Measurements from ENCODE around the gene ADA.

Gene ADA

DNA sequence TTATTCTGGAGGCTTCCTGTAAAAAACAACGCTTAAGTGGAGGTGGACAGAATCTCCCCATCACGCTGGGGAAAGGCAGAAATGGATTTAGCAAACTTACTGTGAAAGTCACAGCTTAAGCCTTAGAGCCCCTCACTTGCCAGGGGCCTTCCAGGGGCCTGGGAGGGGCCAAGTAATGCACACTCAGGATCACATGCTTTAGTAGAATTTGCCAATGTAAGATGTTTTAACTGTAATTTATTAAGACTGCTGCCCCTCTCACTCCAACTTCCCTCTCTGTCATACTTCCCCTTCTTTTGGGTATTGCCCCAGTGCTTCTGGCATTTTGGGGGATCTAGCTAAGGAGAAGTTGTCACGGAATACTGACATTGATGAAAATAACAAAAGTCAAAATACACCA lies 12.6 kb upstream of the ADA start:
- Histone ChIP-seq H3K4me1 (ENCODE audit: control insufficient read depth, low read length) (no peaks in the 10 kb centered on the region), H3F3A (ENCODE audit: control insufficient read depth, insufficient read depth) (no peaks in the 10 kb centered on the region)

DNA sequence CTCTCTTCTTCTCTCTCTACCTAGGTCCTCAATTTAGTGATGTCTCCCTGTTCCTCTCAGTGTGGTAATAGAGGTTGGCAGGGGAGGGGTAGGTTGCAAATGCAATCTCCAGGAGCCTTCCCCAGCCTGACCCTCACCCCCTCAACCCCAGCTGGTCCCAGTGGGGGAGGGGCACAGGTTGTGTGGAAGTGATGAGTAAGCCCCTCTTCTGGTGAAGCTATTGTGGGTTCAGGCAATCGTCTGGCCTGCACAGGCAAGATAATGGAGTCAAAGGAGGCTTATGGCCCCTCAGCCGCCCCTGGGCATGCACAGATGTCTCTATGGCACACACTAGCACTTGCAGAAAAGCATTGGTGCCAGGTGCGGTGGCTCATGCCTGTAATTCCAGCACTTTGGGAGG lies 10.8 kb upstream of the ADA start:
- Histone ChIP-seq H3K36me3 (ENCODE audit: control insufficient read depth, low read length) (no peaks in the 10 kb centered on the region), H3K27me3 (ENCODE audit: control insufficient read depth, low read length) (peaks cover 4% of the 10 kb centered on the region; the same call in 1 of the 2 replicates), H3K4me3 (ENCODE audit: low read length) (no peak overlapping the region), H3K4me1 (ENCODE audit: control insufficient read depth, low read length) (no peaks in the 10 kb centered on the region), H3K79me2 (ENCODE audit: control insufficient read depth, low read length) (no peaks in the 10 kb centered on the region), H4K20me1 (ENCODE audit: control insufficient read depth, insufficient read depth, low read depth, low read length) (no peaks in the 10 kb centered on the region), H3F3A (ENCODE audit: control insufficient read depth, insufficient read depth) (no peaks in the 10 kb centered on the region), H3K4me2 (ENCODE audit: low read length) (no peak overlapping the region), H3K9me2 (replicated peaks; ENCODE audit: control insufficient read depth, low read length) (no peaks in the 10 kb centered on the region), H3K27ac (ENCODE audit: low read depth, low read length) (no peak overlapping the region), H3K9me3 (ENCODE audit: control insufficient read depth, insufficient read depth, low read length) (no peaks in the 10 kb centered on the region)
- TF ChIP-seq, protein P1, sequence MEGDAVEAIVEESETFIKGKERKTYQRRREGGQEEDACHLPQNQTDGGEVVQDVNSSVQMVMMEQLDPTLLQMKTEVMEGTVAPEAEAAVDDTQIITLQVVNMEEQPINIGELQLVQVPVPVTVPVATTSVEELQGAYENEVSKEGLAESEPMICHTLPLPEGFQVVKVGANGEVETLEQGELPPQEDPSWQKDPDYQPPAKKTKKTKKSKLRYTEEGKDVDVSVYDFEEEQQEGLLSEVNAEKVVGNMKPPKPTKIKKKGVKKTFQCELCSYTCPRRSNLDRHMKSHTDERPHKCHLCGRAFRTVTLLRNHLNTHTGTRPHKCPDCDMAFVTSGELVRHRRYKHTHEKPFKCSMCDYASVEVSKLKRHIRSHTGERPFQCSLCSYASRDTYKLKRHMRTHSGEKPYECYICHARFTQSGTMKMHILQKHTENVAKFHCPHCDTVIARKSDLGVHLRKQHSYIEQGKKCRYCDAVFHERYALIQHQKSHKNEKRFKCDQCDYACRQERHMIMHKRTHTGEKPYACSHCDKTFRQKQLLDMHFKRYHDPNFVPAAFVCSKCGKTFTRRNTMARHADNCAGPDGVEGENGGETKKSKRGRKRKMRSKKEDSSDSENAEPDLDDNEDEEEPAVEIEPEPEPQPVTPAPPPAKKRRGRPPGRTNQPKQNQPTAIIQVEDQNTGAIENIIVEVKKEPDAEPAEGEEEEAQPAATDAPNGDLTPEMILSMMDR (IDR thresholded peaks at IDR 0.05; ENCODE audit: low read depth, low read length, poor library complexity, severe bottlenecking) = no peak
- no peak for TF ChIP-seq EZH2phosphoT487 (IDR thresholded peaks at IDR 0.05; ENCODE audit: borderline replicate concordance, low read length)

More for the DNA sequence above, 12.6 kb upstream of the ADA start:
- peaks cover 4% of the 10 kb centered on the region; the same call in 1 of the 2 replicates for H3K27me3 ChIP-seq (ENCODE audit: control insufficient read depth, low read length)
- H3K4me2 ChIP-seq (ENCODE audit: low read length) = no peak overlapping the region
- no peak overlapping the region for H3K4me3 ChIP-seq (ENCODE audit: low read length)
- no peaks in the 10 kb centered on the region for H3K9me3 ChIP-seq (ENCODE audit: control insufficient read depth, insufficient read depth, low read length)
- no peaks in the 10 kb centered on the region for H3K79me2 ChIP-seq (ENCODE audit: control insufficient read depth, low read length)
- H3K9me2 ChIP-seq (replicated peaks; ENCODE audit: control insufficient read depth, low read length) = no peaks in the 10 kb centered on the region
- TF ChIP-seq EZH2phosphoT487 (IDR thresholded peaks at IDR 0.05; ENCODE audit: borderline replicate concordance, low read length) = no peak
- TF ChIP-seq, protein P1 (IDR thresholded peaks at IDR 0.05; ENCODE audit: low read depth, low read length, poor library complexity, severe bottlenecking) = no peak
- H4K20me1 ChIP-seq (ENCODE audit: control insufficient read depth, insufficient read depth, low read depth, low read length) = no peaks in the 10 kb centered on the region
- H3K36me3 ChIP-seq (ENCODE audit: control insufficient read depth, low read length) = no peaks in the 10 kb centered on the region
- no peak overlapping the region for H3K27ac ChIP-seq (ENCODE audit: low read depth, low read length)

DNA sequence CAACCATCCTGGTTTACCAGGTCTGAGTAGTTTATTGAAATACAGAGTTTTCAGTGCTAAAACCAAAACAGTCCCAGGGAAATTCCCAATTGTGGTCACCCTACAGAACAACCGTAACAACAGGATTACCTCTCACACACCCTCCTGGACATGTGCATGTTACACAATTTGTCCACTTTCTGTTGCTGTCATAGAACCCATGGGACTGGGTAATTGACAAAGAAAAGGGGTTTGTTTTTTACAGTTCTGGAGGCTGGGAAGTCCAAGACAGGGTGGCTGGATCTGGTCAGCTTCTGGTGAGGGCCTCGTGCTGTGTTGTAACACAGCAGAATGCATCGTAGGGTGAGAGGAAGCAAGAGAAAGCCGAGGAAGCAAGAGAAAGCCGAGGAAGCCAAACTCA lies 9.1 kb upstream of the ADA start:
- Histone ChIP-seq H3F3A (ENCODE audit: control insufficient read depth, insufficient read depth) (no peaks in the 10 kb centered on the region), H3K4me1 (ENCODE audit: control insufficient read depth, low read length) (no peaks in the 10 kb centered on the region), H3K36me3 (ENCODE audit: control insufficient read depth, low read length) (no peaks in the 10 kb centered on the region), H3K9me3 (ENCODE audit: control insufficient read depth, insufficient read depth, low read length) (no peaks in the 10 kb centered on the region), H4K20me1 (ENCODE audit: control insufficient read depth, insufficient read depth, low read depth, low read length) (no peaks in the 10 kb centered on the region), H3K27ac (ENCODE audit: low read depth, low read length) (no peak overlapping the region), H3K4me2 (ENCODE audit: low read length) (no peak overlapping the region), H3K4me3 (ENCODE audit: low read length) (no peak overlapping the region), H3K27me3 (ENCODE audit: control insufficient read depth, low read length) (no peaks in the 10 kb centered on the region), H3K79me2 (ENCODE audit: control insufficient read depth, low read length) (no peaks in the 10 kb centered on the region), H3K9me2 (replicated peaks; ENCODE audit: control insufficient read depth, low read length) (no peaks in the 10 kb centered on the region)
- no peak for TF ChIP-seq EZH2phosphoT487 (IDR thresholded peaks at IDR 0.05; ENCODE audit: borderline replicate concordance, low read length)
- TF ChIP-seq, protein P1 (IDR thresholded peaks at IDR 0.05; ENCODE audit: low read depth, low read length, poor library complexity, severe bottlenecking) = no peak

All from DOHH2 (cell line).